ENCODE results near the gene TRAF1. TPM values are rescaled to one million over a fixed set of nuclear protein-coding genes. Genes with fewer than 3 reads are reported as not detected.

The TRAF1 gene
- total RNA-seq, 4 donors from 2014 or later = 3.3 to 14.0 (median 8.8) TPM

DNA sequence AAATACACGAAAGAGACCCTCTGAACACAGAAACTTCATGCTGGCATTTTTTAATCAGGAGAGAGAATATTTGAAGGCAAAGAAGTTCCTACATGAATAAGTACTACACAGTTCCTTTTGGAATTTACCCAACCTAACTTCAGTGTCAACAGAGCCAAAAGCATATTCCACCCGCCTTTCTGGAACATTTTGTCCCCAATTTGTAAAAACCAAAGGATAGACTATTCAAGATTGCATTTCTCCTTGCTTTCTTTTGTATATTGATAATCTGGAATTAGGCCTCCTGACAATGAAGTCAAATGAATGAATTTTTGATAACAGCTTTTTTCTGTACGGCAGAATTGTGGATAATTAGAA, 39.4 kb upstream of the TRAF1 start:
- TF ChIP-seq, protein P1, sequence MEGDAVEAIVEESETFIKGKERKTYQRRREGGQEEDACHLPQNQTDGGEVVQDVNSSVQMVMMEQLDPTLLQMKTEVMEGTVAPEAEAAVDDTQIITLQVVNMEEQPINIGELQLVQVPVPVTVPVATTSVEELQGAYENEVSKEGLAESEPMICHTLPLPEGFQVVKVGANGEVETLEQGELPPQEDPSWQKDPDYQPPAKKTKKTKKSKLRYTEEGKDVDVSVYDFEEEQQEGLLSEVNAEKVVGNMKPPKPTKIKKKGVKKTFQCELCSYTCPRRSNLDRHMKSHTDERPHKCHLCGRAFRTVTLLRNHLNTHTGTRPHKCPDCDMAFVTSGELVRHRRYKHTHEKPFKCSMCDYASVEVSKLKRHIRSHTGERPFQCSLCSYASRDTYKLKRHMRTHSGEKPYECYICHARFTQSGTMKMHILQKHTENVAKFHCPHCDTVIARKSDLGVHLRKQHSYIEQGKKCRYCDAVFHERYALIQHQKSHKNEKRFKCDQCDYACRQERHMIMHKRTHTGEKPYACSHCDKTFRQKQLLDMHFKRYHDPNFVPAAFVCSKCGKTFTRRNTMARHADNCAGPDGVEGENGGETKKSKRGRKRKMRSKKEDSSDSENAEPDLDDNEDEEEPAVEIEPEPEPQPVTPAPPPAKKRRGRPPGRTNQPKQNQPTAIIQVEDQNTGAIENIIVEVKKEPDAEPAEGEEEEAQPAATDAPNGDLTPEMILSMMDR (IDR thresholded peaks at IDR 0.05) = no peak
- TF ChIP-seq POLR2A (IDR thresholded peaks at IDR 0.05) = no peak
- no peak overlapping the region for H3K4me3 ChIP-seq
- H3K4me1 ChIP-seq = no peaks in the 10 kb centered on the region
- peaks cover 0 to 7% (median 0%) of the 10 kb centered on the region in 3 donors for H3K36me3 ChIP-seq
- no peaks in the 10 kb centered on the region for H3K27me3 ChIP-seq
- peak overlapping the region in 1 of 4 donors; percentile 55 for H3K27ac ChIP-seq
- no peak for DNase-seq
- H3K9me3 ChIP-seq = no peaks in the 10 kb centered on the region

GRCh38 chr9:120965344-120966012, 38.9 kb upstream of the TRAF1 start:
- DNase-seq = no peak
- Histone ChIP-seq H3K9me3 (no peaks in the 10 kb centered on the region), H3K36me3 (peaks cover 0 to 7% (median 0%) of the 10 kb centered on the region in 3 donors), H3K4me1 (no peaks in the 10 kb centered on the region), H3K27me3 (no peaks in the 10 kb centered on the region), H3K4me3 (no peak overlapping the region), H3K27ac (peak overlapping the region in 1 of 4 donors; percentile 55)
- no peak for TF ChIP-seq POLR2A (IDR thresholded peaks at IDR 0.05)
- TF ChIP-seq, protein P1 (IDR thresholded peaks at IDR 0.05) = no peak

DNA sequence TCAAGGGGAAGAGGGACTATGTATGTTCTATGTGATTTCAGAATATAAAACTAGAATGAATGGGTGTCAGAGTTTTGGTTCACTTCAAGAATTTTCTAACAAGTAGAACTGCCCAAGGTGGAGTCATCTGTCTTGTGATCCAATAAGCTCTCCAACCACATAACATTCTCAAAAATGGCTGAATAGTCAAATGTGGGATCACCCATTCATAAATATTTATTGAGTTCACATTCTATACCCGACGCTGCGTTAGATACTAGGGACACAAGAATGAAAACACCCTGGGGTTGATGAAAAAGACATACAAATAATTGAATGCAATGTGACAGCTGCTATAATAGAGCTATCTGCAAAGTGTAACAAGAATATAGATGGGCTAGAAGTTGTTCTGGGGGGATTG, 35.3 kb upstream of the TRAF1 start:
- TF ChIP-seq POLR2A (IDR thresholded peaks at IDR 0.05) = no peak
- TF ChIP-seq, protein P1 (IDR thresholded peaks at IDR 0.05) = no peak
- Histone ChIP-seq H3K9me3 (no peaks in the 10 kb centered on the region), H3K36me3 (peaks cover 0 to 7% (median 0%) of the 10 kb centered on the region in 3 donors), H3K27ac (no peak overlapping the region), H3K27me3 (no peaks in the 10 kb centered on the region), H3K4me1 (no peaks in the 10 kb centered on the region), H3K4me3 (no peak overlapping the region)
- no peak for DNase-seq

DNA sequence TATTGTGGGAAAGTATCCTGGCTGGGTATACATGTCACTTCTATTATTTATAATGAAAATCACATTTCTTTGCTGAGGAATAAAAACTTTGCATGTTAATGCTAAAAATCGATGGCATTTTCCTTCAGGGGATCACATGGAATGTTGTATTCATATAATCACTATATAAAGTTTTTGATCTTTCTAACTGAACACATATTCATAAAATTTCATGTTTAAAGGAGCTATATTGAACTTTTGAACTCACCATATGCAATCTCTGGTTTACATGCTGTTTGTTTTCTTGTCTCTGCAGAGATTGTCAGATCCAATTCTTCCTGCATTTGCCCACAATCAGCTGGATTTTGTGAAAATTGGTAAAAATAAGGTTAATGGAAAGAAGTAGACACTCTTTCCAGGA, 33.4 kb upstream of the TRAF1 start:
- Histone ChIP-seq H3K27me3 (no peaks in the 10 kb centered on the region), H3K4me3 (no peak overlapping the region), H3K27ac (no peak overlapping the region), H3K36me3 (peaks cover 0 to 7% (median 0%) of the 10 kb centered on the region in 3 donors), H3K9me3 (no peaks in the 10 kb centered on the region), H3K4me1 (no peaks in the 10 kb centered on the region)
- TF ChIP-seq POLR2A (IDR thresholded peaks at IDR 0.05) = no peak
- TF ChIP-seq, protein P1 (IDR thresholded peaks at IDR 0.05) = no peak
- no peak for DNase-seq

- DNase-seq = no peak
- Histone ChIP-seq H3K9me3 (no peaks in the 10 kb centered on the region), H3K36me3 (no peaks in the 10 kb centered on the region), H3K4me3 (no peak overlapping the region), H3K4me1 (no peaks in the 10 kb centered on the region), H3K27me3 (no peaks in the 10 kb centered on the region), H3K27ac (no peak overlapping the region)
- TF ChIP-seq POLR2A (IDR thresholded peaks at IDR 0.05) = no peak
- TF ChIP-seq, protein P1 (IDR thresholded peaks at IDR 0.05) = no peak
These were observed 30.3 kb upstream of the TRAF1 start for GRCh38 chr9:120956862-120957261.

All from Peyer's patch (tissue), 4 donors.